IMR-90 (cell line): ENCODE data around the gene LRFN2. TPM values are rescaled to one million over a fixed set of nuclear protein-coding genes. Genes with fewer than 3 reads are reported as not detected.

Source experiments
- ATAC-seq: fragments of 200-7000 bp; cut with Tn5 transposase; 2 replicates; pipeline ENCODE4 v1.9.1; 2020; ENCODE audit warnings: low read depth, mild to moderate bottlenecking, moderate library complexity
- BruUV-seq: library from RNA; stranded (reverse); fragments of 400-500 nt; replicated peaks from 2 replicates; lab custom pipeline; 2021; lab: Mats Ljungman, UMichigan
- CTCF ChIA-PET: fragments of 300-600 bp; formaldehyde crosslinking; extraction: SDS; loops from one replicate; lab custom pipeline; 2021; ENCODE audit warnings: antibody characterized with exemption; lab: Yijun Ruan, JAX
- POLR2A ChIA-PET: fragments of 300-600 bp; sonication (Branson Sonifier 250); formaldehyde crosslinking; loops from one replicate; lab custom pipeline; 2022; ENCODE audit warnings: antibody characterized with exemption; ENCODE audit not compliant: unreplicated experiment; lab: Charles Lee
- DNase-seq: peaks from one replicate; pipeline ENCODE4 v3.0.0; 2013
- H2AFZ ChIP-seq: replicated peaks from 2 replicates; pipeline ENCODE3; 2013; ENCODE audit warnings: low read length, mild to moderate bottlenecking; ENCODE audit not compliant: poor library complexity
- H2AK5ac ChIP-seq: 2 replicates; pipeline ENCODE4 v1.6.1; 2013; ENCODE audit warnings: low read depth, low read length, inconsistent platforms
- H2AK9ac ChIP-seq: replicated peaks from 2 replicates; pipeline ENCODE3; 2013; ENCODE audit warnings: mild to moderate bottlenecking, low read depth, low read length, moderate library complexity; ENCODE audit not compliant: poor library complexity
- H2BK120ac ChIP-seq: 2 replicates; pipeline ENCODE4 v1.6.1; 2013; ENCODE audit warnings: low read depth, low read length, inconsistent platforms
- H2BK15ac ChIP-seq: 3 replicates; pipeline ENCODE4 v1.6.1; 2013; ENCODE audit warnings: low read depth, low read length, inconsistent platforms
- H2BK20ac ChIP-seq: 2 replicates; pipeline ENCODE4 v1.6.1; 2013; ENCODE audit warnings: low read depth, mild to moderate bottlenecking, inconsistent platforms, low read length, moderate library complexity
- H2BK5ac ChIP-seq: 2 replicates; pipeline ENCODE4 v1.6.1; 2013; ENCODE audit warnings: mild to moderate bottlenecking, low read depth, low read length, inconsistent platforms; ENCODE audit not compliant: poor library complexity, severe bottlenecking
- H3K14ac ChIP-seq: replicated peaks from 2 replicates; pipeline ENCODE4 v1.6.1; 2013; ENCODE audit warnings: low read depth, low read length, inconsistent platforms
- H3K18ac ChIP-seq: 2 replicates; pipeline ENCODE4 v1.6.1; 2013; ENCODE audit warnings: low read depth, low read length, control low read depth
- H3K23ac ChIP-seq: 2 replicates; pipeline ENCODE4 v1.6.1; 2013; ENCODE audit warnings: low read depth, low read length, inconsistent platforms
- H3K27ac ChIP-seq: 2 replicates; pipeline ENCODE4 v1.5.1; 2013; ENCODE audit warnings: mild to moderate bottlenecking, control low read depth, low read length; ENCODE audit not compliant: insufficient read depth
- H3K27me3 ChIP-seq: 2 replicates; pipeline ENCODE4 v1.6.1; 2013; ENCODE audit warnings: low read length; ENCODE audit not compliant: control insufficient read depth, insufficient read depth
- H3K36me3 ChIP-seq: 2 replicates; pipeline ENCODE4 v1.6.1; 2013; ENCODE audit warnings: low read length, mixed read lengths; ENCODE audit not compliant: control insufficient read depth, insufficient read depth
- H3K4ac ChIP-seq: 2 replicates; pipeline ENCODE4 v1.6.1; 2013; ENCODE audit warnings: low read depth, low read length, inconsistent platforms
- H3K4me1 ChIP-seq: 2 replicates; pipeline ENCODE4 v1.6.1; 2013; ENCODE audit warnings: low read length, mixed read lengths; ENCODE audit not compliant: control insufficient read depth, insufficient read depth
- H3K4me2 ChIP-seq: 2 replicates; pipeline ENCODE4 v1.6.1; 2013; ENCODE audit warnings: low read depth, mild to moderate bottlenecking, control low read depth, low read length, moderate library complexity
- H3K4me3 ChIP-seq: 2 replicates; pipeline ENCODE4 v1.5.1; 2013; ENCODE audit warnings: low read depth, mild to moderate bottlenecking, control low read depth, low read length, moderate library complexity; ENCODE audit not compliant: insufficient read depth
- H3K56ac ChIP-seq: 2 replicates; pipeline ENCODE4 v1.6.1; 2013; ENCODE audit warnings: low read length, inconsistent platforms; ENCODE audit not compliant: insufficient read depth; ENCODE audit errors: extremely low read depth
- H3K79me1 ChIP-seq, 2 experiments: 2 replicates each; pipeline ENCODE4 v1.6.1; 2013; ENCODE audit warnings: low read length in 2 of 2, inconsistent platforms in 1 of 2, low read depth in 1 of 2
- H3K9ac ChIP-seq: 2 replicates; pipeline ENCODE4 v1.6.1; 2013; ENCODE audit warnings: low read depth, low read length, control low read depth
- H3K9me1 ChIP-seq: 2 replicates; pipeline ENCODE4 v1.6.1; 2013; ENCODE audit warnings: low read length, inconsistent platforms; ENCODE audit not compliant: insufficient read depth
- H3K9me3 ChIP-seq: 2 replicates; pipeline ENCODE4 v1.6.1; 2013; ENCODE audit warnings: low read length; ENCODE audit not compliant: control insufficient read depth, insufficient read depth
- H4K20me1 ChIP-seq: 2 replicates; pipeline ENCODE4 v1.6.1; 2013; ENCODE audit warnings: low read length, inconsistent platforms; ENCODE audit not compliant: insufficient read depth
- H4K5ac ChIP-seq: 2 replicates; pipeline ENCODE4 v1.6.1; 2013; ENCODE audit warnings: mild to moderate bottlenecking, low read depth, low read length, control low read depth
- H4K8ac ChIP-seq, 2 experiments: 2 replicates each; pipeline ENCODE4 v1.6.1; 2013; ENCODE audit warnings: low read depth in 2 of 2, low read length in 2 of 2, control low read depth in 1 of 2, inconsistent platforms in 1 of 2
- H4K91ac ChIP-seq: 2 replicates; pipeline ENCODE4 v1.6.1; 2013; ENCODE audit warnings: low read depth, low read length, inconsistent platforms; ENCODE audit not compliant: insufficient read depth
- BHLHE40 ChIP-seq: fragments of 150-350 bp; IDR thresholded peaks from 2 replicates; pipeline ENCODE4 v1.6.1; 2016; ENCODE audit warnings: mild to moderate bottlenecking, low read depth, low read length
- CEBPB ChIP-seq: IDR thresholded peaks from 2 replicates; pipeline ENCODE4 v1.6.1; 2012; ENCODE audit warnings: low read depth, low read length, improper control_type of control experiment
- CHD1 ChIP-seq: IDR thresholded peaks from 2 replicates; pipeline ENCODE4 v1.6.1; 2012; ENCODE audit warnings: low read depth, low read length, improper control_type of control experiment
- CTCF ChIP-seq: conservative IDR thresholded peaks from 2 replicates; pipeline ENCODE4 v1.5.1; 2012; ENCODE audit warnings: mild to moderate bottlenecking, low read depth, low read length, improper control_type of control experiment
- ELK1 ChIP-seq: fragments of 150-350 bp; IDR thresholded peaks from 2 replicates; pipeline ENCODE4 v1.6.1; 2016; ENCODE audit warnings: low read depth, mild to moderate bottlenecking, low read length, moderate library complexity, borderline replicate concordance
- FOS ChIP-seq: fragments of 150-350 bp; IDR thresholded peaks from 2 replicates; pipeline ENCODE4 v1.6.1; 2016; ENCODE audit warnings: low read depth, low read length
- MAFK ChIP-seq: IDR thresholded peaks from 2 replicates; pipeline ENCODE4 v1.6.1; 2012; ENCODE audit warnings: low read depth, low read length, improper control_type of control experiment
- MAZ ChIP-seq: IDR thresholded peaks from 2 replicates; pipeline ENCODE4 v1.6.1; 2012; ENCODE audit warnings: low read depth, mild to moderate bottlenecking, low read length, improper control_type of control experiment, moderate library complexity, borderline replicate concordance
- MXI1 ChIP-seq: IDR thresholded peaks from 2 replicates; pipeline ENCODE4 v1.6.1; 2012; ENCODE audit warnings: low read depth, mild to moderate bottlenecking, low read length, moderate library complexity, borderline replicate concordance
- NFE2L2 ChIP-seq: fragments of 150-350 bp; IDR thresholded peaks from 2 replicates; pipeline ENCODE4 v1.6.1; 2016; ENCODE audit warnings: low read depth, mild to moderate bottlenecking, low read length
- POLR2A ChIP-seq: IDR thresholded peaks from 2 replicates; pipeline ENCODE4 v1.6.1; 2012; ENCODE audit warnings: mild to moderate bottlenecking, low read depth, low read length
- RAD21 ChIP-seq: IDR thresholded peaks from 2 replicates; pipeline ENCODE4 v1.6.1; 2012; ENCODE audit warnings: low read length, improper control_type of control experiment
- RCOR1 ChIP-seq: IDR thresholded peaks from 2 replicates; pipeline ENCODE4 v1.6.1; 2012; ENCODE audit warnings: mild to moderate bottlenecking, low read length, improper control_type of control experiment; ENCODE audit not compliant: insufficient replicate concordance
- RFX5 ChIP-seq: IDR thresholded peaks from 2 replicates; pipeline ENCODE4 v1.8.0; 2012; ENCODE audit warnings: low read depth, mild to moderate bottlenecking, low read length, moderate library complexity
- SMC3 ChIP-seq: fragments of 150-350 bp; IDR thresholded peaks from 2 replicates; pipeline ENCODE4 v1.6.1; 2016; ENCODE audit warnings: low read depth, mild to moderate bottlenecking, antibody characterized with exemption, low read length, moderate library complexity
- USF2 ChIP-seq: fragments of 150-350 bp; IDR thresholded peaks from 2 replicates; pipeline ENCODE4 v1.6.1; 2017; ENCODE audit warnings: mild to moderate bottlenecking, antibody characterized with exemption, low read length, low read depth
- WGBS, 2 experiments: methylation state at CpG; one replicate each; pipeline versions ENCODE4 v1.1.5 to v1.1.7; 2013; ENCODE audit warnings: missing lambda C conversion rate in 2 of 2; ENCODE audit not compliant: insufficient read length in 1 of 2; ENCODE audit errors: extremely low coverage in 2 of 2; 5-methylcytosine and 5-hydroxymethylcytosine counted together
- dilution Hi-C: fragments of 300-500 bp; cut with HindIII; formaldehyde crosslinking; loops from one replicate; pipeline ENCODE4 v1.14.3; 2018; ENCODE audit warnings: low sequenced_read_pairs; ENCODE audit not compliant: unreplicated experiment
- in situ Hi-C: fragments of 300-500 bp; cut with MboI; formaldehyde crosslinking; loops from 3 replicates; pipeline ENCODE4 v1.14.3; 2019; ENCODE audit warnings: low sequenced_read_pairs, inconsistent platforms, mixed read lengths
- intact Hi-C: fragments of 100-400 bp; cut with micrococcal nuclease; formaldehyde crosslinking; loops from 2 replicates; pipeline ENCODE4 v1.10.0; 2022
- polyA plus RNA-seq, 3 experiments: library from polyadenylated mRNA; depleted of rRNA; stranded (reverse); fragments of >200 nt; gene quantifications; 2 replicates each; pipeline ENCODE4 v1.2.3, GENCODE V29; 2012; ENCODE audit warnings: low replicate concordance in 1 of 3
- total RNA-seq: library from RNA; depleted of rRNA; stranded (reverse); fragments of >200 nt; gene quantifications from 2 replicates; pipeline ENCODE4 v1.2.3, GENCODE V29; 2012

Gene LRFN2
- total and polyA plus RNA-seq, 2 of the 4 experiments (the other 2 are of a cell fraction): not detected

- Histone ChIP-seq H3K4me2 (no peak overlapping the region), H2AFZ (no peak overlapping the region), H2BK120ac (no peak overlapping the region), H3K79me1 (no peaks in the 10 kb centered on the region), H4K5ac (no peak overlapping the region), H2BK20ac (no peak overlapping the region), H2AK5ac (no peak overlapping the region), H3K56ac (no peak overlapping the region), H4K91ac (no peak overlapping the region), H3K27ac (no peak overlapping the region), H3K9ac (no peak overlapping the region), H3K18ac (no peak overlapping the region), H4K8ac (no peak overlapping the region), H3K27me3 (no peaks in the 10 kb centered on the region), H2BK5ac (no peak overlapping the region), H3K4me3 (no peak overlapping the region), H3K4me1 (no peaks in the 10 kb centered on the region), H2AK9ac (no peak overlapping the region), H3K9me1 (no peaks in the 10 kb centered on the region), H3K23ac (no peak overlapping the region), H2BK15ac (no peak overlapping the region), H4K20me1 (no peaks in the 10 kb centered on the region), H3K36me3 (no peaks in the 10 kb centered on the region), H3K4ac (no peak overlapping the region), H3K14ac (no peak overlapping the region), H3K9me3 (no peaks in the 10 kb centered on the region)
- in situ Hi-C loops: no loop called here
- intact Hi-C loops: no loop called here
- DNase-seq (no peak), ATAC-seq (no peak)
- ChIA-PET POLR2A (no interaction called here), CTCF (interaction anchor here (0.8 kb wide), 1 partner anchor 59 kb away, joined by 3 read pairs; the partner anchor contains the start of gene LRFN2)
- dilution Hi-C loops: no loop called here
- TF ChIP-seq CHD1: no peak
- no peak for TF ChIP-seq ELK1
- no peak for TF ChIP-seq CTCF
- TF ChIP-seq SMC3: no peak
- no peak for TF ChIP-seq BHLHE40
- no peak for TF ChIP-seq RAD21
- no peak for TF ChIP-seq MAZ
- no peak for TF ChIP-seq FOS
- no peak for TF ChIP-seq NFE2L2
- no peak for TF ChIP-seq RFX5
- no peak for TF ChIP-seq MXI1
- no peak for TF ChIP-seq USF2
- TF ChIP-seq RCOR1: no peak
- no peak for TF ChIP-seq POLR2A
- TF ChIP-seq MAFK: no peak
- no peak for TF ChIP-seq CEBPB
- no TSS peak for BruUV-seq
- WGBS, 2 experiments: 100% methylated on average over 1 of the region's 5 CpGs; no CpG with 5 or more reads in 1 of the 2 experiments
These were observed 59.1 kb downstream of the LRFN2 start for GRCh38 chr6:40528051-40528450.
